Measurements from ENCODE around the gene FUZ. TPM values are rescaled to one million over a fixed set of nuclear protein-coding genes. Genes with fewer than 3 reads are reported as not detected.

The FUZ gene
- total and polyA plus RNA-seq, 2 of the 8 experiments (the other 6 are each of a cell fraction or from before 2014, with no cell fraction given), result 28.4 to 33.9 TPM

GRCh38 chr19:49764341-49764740 is 48.8 kb downstream of the FUZ start:
- no peak for FAIRE-seq
- TF ChIP-seq CEBPB (IDR thresholded peaks at IDR 0.05; ENCODE audit: low read depth, low read length) (no peak), RAD21 (IDR thresholded peaks at IDR 0.05 in 1 of 2, conservative IDR thresholded peaks at IDR 0.05 in 1 of 2; ENCODE audit: low read depth in 2 of 2, low read length in 2 of 2) (no peak), HDAC6 (IDR thresholded peaks at IDR 0.05; ENCODE audit: low read depth, low read length) (no peak), RFX5 (IDR thresholded peaks at IDR 0.05; ENCODE audit: borderline replicate concordance, low read depth, low read length) (no peak), TEAD4 (IDR thresholded peaks at IDR 0.05; ENCODE audit: low read depth, low read length) (no peak), CREB1 (IDR thresholded peaks at IDR 0.05) (no peak), CBX8 (IDR thresholded peaks at IDR 0.05; ENCODE audit: borderline replicate concordance, low read depth, low read length) (no peak), SP2 (IDR thresholded peaks at IDR 0.05; ENCODE audit: low read length) (no peak), TBP (IDR thresholded peaks at IDR 0.05; ENCODE audit: low read depth, low read length) (no peak), KDM5A (IDR thresholded peaks at IDR 0.05; ENCODE audit: low read length) (no peak)
- TF ChIP-seq, protein P1, sequence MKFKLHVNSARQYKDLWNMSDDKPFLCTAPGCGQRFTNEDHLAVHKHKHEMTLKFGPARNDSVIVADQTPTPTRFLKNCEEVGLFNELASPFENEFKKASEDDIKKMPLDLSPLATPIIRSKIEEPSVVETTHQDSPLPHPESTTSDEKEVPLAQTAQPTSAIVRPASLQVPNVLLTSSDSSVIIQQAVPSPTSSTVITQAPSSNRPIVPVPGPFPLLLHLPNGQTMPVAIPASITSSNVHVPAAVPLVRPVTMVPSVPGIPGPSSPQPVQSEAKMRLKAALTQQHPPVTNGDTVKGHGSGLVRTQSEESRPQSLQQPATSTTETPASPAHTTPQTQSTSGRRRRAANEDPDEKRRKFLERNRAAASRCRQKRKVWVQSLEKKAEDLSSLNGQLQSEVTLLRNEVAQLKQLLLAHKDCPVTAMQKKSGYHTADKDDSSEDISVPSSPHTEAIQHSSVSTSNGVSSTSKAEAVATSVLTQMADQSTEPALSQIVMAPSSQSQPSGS (IDR thresholded peaks at IDR 0.05; ENCODE audit: low read length), result no peak
- TF ChIP-seq, protein P2, sequence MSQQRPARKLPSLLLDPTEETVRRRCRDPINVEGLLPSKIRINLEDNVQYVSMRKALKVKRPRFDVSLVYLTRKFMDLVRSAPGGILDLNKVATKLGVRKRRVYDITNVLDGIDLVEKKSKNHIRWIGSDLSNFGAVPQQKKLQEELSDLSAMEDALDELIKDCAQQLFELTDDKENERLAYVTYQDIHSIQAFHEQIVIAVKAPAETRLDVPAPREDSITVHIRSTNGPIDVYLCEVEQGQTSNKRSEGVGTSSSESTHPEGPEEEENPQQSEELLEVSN (IDR thresholded peaks at IDR 0.05), result no peak

More at GRCh38 chr19:49764341-49764740, 48.8 kb downstream of the FUZ start:
- Histone ChIP-seq H2BK12ac (ENCODE audit: low read depth, low read length) (no peak overlapping the region), H3K79me2 (ENCODE audit: control insufficient read depth in 1 of 2, insufficient read depth in 2 of 2, low read length in 2 of 2) (peaks cover 0 to 20% of the 10 kb centered on the region in 2 experiments; a peak in 2 of 4 replicates), H3K9me3 (ENCODE audit: insufficient read depth in 2 of 2, low read depth in 1 of 2, low read length in 1 of 2) (no peaks in the 10 kb centered on the region), H3K4me3 (ENCODE audit: extremely low read depth in 1 of 4, insufficient read depth in 2 of 4, low read depth in 3 of 4, low read length in 4 of 4) (no peak overlapping the region), H4K8ac (ENCODE audit: extremely low read depth, insufficient read depth, low read length) (no peak overlapping the region), H2BK120ac (replicated peaks; ENCODE audit: low read depth, low read length) (no peak overlapping the region), H2BK20ac (ENCODE audit: low read length) (no peak overlapping the region), H2AFZ (ENCODE audit: low read length) (no peak overlapping the region), H3K4me1 (replicated peaks in 1 of 4; ENCODE audit: control insufficient read depth in 3 of 4, insufficient read depth in 4 of 4, low read length in 3 of 4) (peaks cover 0 to 7% (median 3%) of the 10 kb centered on the region in 4 experiments; a peak in 5 of 7 replicates), H3K23me2 (ENCODE audit: low read depth, low read length) (peaks cover 13% of the 10 kb centered on the region), H3K27me3 (replicated peaks in 1 of 4; ENCODE audit: control insufficient read depth in 3 of 4, extremely low read depth in 1 of 4, insufficient read depth in 3 of 4, low read length in 3 of 4) (no peaks in the 10 kb centered on the region), H4K5ac (ENCODE audit: insufficient read length, low read depth, low read length) (no peak overlapping the region), H2AK5ac (ENCODE audit: low read depth, low read length) (no peak overlapping the region), H3K18ac (ENCODE audit: extremely low read depth, low read length) (no peak overlapping the region), H3K36me3 (ENCODE audit: control insufficient read depth in 2 of 4, insufficient read depth in 4 of 4, low read length in 3 of 4) (no peaks in the 10 kb centered on the region), H4K20me1 (replicated peaks in 1 of 2; ENCODE audit: control insufficient read depth in 1 of 2, insufficient read depth in 2 of 2, low read length in 2 of 2) (peaks cover 0 to 2% of the 10 kb centered on the region in 2 experiments), H3K27ac (ENCODE audit: low read depth, low read length) (no peak overlapping the region), H3K9ac (replicated peaks in 1 of 4; ENCODE audit: extremely low read depth in 1 of 4, low read depth in 3 of 4, low read length in 3 of 4) (no peak overlapping the region), H2BK15ac (ENCODE audit: low read length) (no peak overlapping the region), H3K4me2 (ENCODE audit: insufficient read depth in 1 of 2, low read depth in 2 of 2, low read length in 2 of 2) (no peak overlapping the region), H3K14ac (ENCODE audit: insufficient read length) (no peak overlapping the region), H2BK5ac (ENCODE audit: low read depth, low read length) (no peak overlapping the region), H3K23ac (ENCODE audit: insufficient read length) (no peak overlapping the region), H3K4ac (replicated peaks; ENCODE audit: insufficient read length, low read depth, low read length) (no peak overlapping the region), H3K56ac (replicated peaks; ENCODE audit: insufficient read length, low read depth, low read length) (no peak overlapping the region), H4K91ac (replicated peaks; ENCODE audit: insufficient read length, low read length) (no peak overlapping the region), H3K79me1 (ENCODE audit: low read depth, low read length) (peaks cover 9% of the 10 kb centered on the region)
- POLR2A ChIA-PET (ENCODE audit: partially characterized antibody), result interaction anchor here (1.0 to 1.9 kb wide), 2 partner anchors 41 to 174 kb away, joined by 3 to 5 read pairs; no protein-coding TSS in a partner anchor
- WGBS, 2 experiments (ENCODE audit: extremely low coverage in 1 of 2, insufficient coverage in 1 of 2, insufficient read length in 1 of 2, insufficient replicate concordance in 2 of 2, low coverage in 1 of 2, low lambda C conversion rate in 2 of 2, missing lambda C conversion rate in 1 of 2), result 95% methylated on average over 8 of the region's 8 CpGs; no CpG with 5 or more reads in 1 of the 2 experiments
- DNase-seq (ENCODE audit: low read depth in 1 of 2, low spot score in 2 of 2), result no peak
- CTCF ChIA-PET (ENCODE audit: partially characterized antibody), result interaction anchor here (0.9 to 1.7 kb wide), 2 partner anchors 9 to 18 kb away, joined by 3 to 8 read pairs; no protein-coding TSS in a partner anchor

Data from H1 (cell line).